Upper lobe of left lung (tissue), 4 donors: ENCODE measurements around the gene PPM1A.

Source experiments
- POLR2AphosphoS5 ChIP-seq, 2 donors: sonication (generic); formaldehyde crosslinking; IDR thresholded peaks; one replicate each; pipeline ENCODE4 v1.5.1; 2017; ENCODE audit warnings: antibody characterized with exemption in 2 of 2
- TF ChIP-seq, protein P1 (sequence below), 6 experiments: fragments of 450-650 bp in 4 of 6; fragments of 200-600 bp in 2 of 6; sonication (generic) in 2 of 6; IDR thresholded peaks; one replicate each; pipeline ENCODE4 v1.5.1; 2016 to 2019; ENCODE audit warnings: antibody characterized with exemption in 6 of 6

DNA sequence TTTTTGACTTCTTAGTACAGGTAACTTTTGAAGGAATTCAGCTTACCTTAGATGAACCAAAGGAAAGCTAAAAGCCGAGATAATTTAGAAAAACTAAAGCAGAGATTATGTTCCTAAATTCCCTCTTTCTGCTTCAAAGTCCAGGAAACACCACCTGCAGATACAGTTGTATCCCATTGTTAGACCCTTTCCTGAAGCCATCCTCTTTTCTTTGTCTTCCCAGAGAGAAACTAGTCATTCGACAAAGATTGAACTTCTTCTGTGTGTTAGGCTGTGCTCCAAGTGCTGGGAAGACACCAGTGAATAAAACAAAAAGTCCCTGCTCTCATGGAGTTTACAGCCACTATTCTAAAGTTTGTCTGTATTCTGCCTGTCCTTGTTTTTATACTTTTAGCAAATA lies 29.3 kb downstream of the PPM1A start:
- TF ChIP-seq, protein P1, sequence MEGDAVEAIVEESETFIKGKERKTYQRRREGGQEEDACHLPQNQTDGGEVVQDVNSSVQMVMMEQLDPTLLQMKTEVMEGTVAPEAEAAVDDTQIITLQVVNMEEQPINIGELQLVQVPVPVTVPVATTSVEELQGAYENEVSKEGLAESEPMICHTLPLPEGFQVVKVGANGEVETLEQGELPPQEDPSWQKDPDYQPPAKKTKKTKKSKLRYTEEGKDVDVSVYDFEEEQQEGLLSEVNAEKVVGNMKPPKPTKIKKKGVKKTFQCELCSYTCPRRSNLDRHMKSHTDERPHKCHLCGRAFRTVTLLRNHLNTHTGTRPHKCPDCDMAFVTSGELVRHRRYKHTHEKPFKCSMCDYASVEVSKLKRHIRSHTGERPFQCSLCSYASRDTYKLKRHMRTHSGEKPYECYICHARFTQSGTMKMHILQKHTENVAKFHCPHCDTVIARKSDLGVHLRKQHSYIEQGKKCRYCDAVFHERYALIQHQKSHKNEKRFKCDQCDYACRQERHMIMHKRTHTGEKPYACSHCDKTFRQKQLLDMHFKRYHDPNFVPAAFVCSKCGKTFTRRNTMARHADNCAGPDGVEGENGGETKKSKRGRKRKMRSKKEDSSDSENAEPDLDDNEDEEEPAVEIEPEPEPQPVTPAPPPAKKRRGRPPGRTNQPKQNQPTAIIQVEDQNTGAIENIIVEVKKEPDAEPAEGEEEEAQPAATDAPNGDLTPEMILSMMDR (IDR thresholded peaks at IDR 0.05) = no peak
- no peak for TF ChIP-seq POLR2AphosphoS5 (IDR thresholded peaks at IDR 0.05)
